ENCODE measurements around the gene UNC80. TPM values are rescaled to one million over a fixed set of nuclear protein-coding genes. Genes with fewer than 3 reads are reported as not detected.

UNC80 gene
- polyA plus RNA-seq, 1 donor (not counting 4 experiments of a cell fraction or from before 2014, with no cell fraction given), result 0.13 TPM

- Histone ChIP-seq H3K4me1 (ENCODE audit: control insufficient read depth, extremely low read depth, insufficient read depth, low read length) (peaks cover 4% of the 10 kb centered on the region), H3K9me3 (ENCODE audit: control insufficient read depth, low read depth, low read length) (no peaks in the 10 kb centered on the region), H4K20me1 (ENCODE audit: control insufficient read depth, extremely low read depth, insufficient read depth, low read length) (no peaks in the 10 kb centered on the region), H3K27ac (ENCODE audit: control insufficient read depth, insufficient read depth, low read length) (no peak overlapping the region), H3K4me2 (ENCODE audit: control insufficient read depth, extremely low read depth, insufficient read depth, low read depth, low read length) (no peak overlapping the region), H2AFZ (ENCODE audit: control insufficient read depth, low read length) (no peak overlapping the region), H3K4me3 (ENCODE audit: control insufficient read depth in 2 of 3, extremely low read depth in 1 of 3, insufficient read depth in 2 of 3, low read depth in 1 of 3, low read length in 3 of 3) (no peak overlapping the region), H3K79me2 (ENCODE audit: control insufficient read depth, insufficient read depth, low read length) (no peaks in the 10 kb centered on the region), H3K36me3 (ENCODE audit: control insufficient read depth in 2 of 2, extremely low read depth in 1 of 2, insufficient read depth in 2 of 2, low read length in 2 of 2) (no peaks in the 10 kb centered on the region), H3K9me1 (ENCODE audit: control insufficient read depth, extremely low read depth, insufficient read depth, low read length) (no peaks in the 10 kb centered on the region), H3K27me3 (ENCODE audit: control insufficient read depth, extremely low read depth, insufficient read depth, low read length) (no peaks in the 10 kb centered on the region), H3K9ac (ENCODE audit: control insufficient read depth, extremely low read depth, insufficient read depth, low read length) (no peak overlapping the region)
- DNase-seq (ENCODE audit: low read depth, low spot score) (peak; percentile 23), FAIRE-seq (no peak)
- dilution Hi-C loops (cut with MboI; ENCODE audit: extremely low pct_ligation_motif_present, low sequenced_read_pairs), result no loop called here
- TF ChIP-seq, protein P1, sequence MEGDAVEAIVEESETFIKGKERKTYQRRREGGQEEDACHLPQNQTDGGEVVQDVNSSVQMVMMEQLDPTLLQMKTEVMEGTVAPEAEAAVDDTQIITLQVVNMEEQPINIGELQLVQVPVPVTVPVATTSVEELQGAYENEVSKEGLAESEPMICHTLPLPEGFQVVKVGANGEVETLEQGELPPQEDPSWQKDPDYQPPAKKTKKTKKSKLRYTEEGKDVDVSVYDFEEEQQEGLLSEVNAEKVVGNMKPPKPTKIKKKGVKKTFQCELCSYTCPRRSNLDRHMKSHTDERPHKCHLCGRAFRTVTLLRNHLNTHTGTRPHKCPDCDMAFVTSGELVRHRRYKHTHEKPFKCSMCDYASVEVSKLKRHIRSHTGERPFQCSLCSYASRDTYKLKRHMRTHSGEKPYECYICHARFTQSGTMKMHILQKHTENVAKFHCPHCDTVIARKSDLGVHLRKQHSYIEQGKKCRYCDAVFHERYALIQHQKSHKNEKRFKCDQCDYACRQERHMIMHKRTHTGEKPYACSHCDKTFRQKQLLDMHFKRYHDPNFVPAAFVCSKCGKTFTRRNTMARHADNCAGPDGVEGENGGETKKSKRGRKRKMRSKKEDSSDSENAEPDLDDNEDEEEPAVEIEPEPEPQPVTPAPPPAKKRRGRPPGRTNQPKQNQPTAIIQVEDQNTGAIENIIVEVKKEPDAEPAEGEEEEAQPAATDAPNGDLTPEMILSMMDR (optimal IDR thresholded peaks at IDR 0.05 in 1 of 3, IDR thresholded peaks at IDR 0.05 in 1 of 3, conservative IDR thresholded peaks at IDR 0.05 in 1 of 3; ENCODE audit: extremely low read depth in 1 of 3, insufficient read depth in 2 of 3, low read length in 3 of 3), result no peak
- no peak for TF ChIP-seq EZH2 (IDR thresholded peaks at IDR 0.05; ENCODE audit: low read length)
Measured at GRCh38 chr2:209974576-209974975, 202.9 kb downstream of the UNC80 start.

DNA sequence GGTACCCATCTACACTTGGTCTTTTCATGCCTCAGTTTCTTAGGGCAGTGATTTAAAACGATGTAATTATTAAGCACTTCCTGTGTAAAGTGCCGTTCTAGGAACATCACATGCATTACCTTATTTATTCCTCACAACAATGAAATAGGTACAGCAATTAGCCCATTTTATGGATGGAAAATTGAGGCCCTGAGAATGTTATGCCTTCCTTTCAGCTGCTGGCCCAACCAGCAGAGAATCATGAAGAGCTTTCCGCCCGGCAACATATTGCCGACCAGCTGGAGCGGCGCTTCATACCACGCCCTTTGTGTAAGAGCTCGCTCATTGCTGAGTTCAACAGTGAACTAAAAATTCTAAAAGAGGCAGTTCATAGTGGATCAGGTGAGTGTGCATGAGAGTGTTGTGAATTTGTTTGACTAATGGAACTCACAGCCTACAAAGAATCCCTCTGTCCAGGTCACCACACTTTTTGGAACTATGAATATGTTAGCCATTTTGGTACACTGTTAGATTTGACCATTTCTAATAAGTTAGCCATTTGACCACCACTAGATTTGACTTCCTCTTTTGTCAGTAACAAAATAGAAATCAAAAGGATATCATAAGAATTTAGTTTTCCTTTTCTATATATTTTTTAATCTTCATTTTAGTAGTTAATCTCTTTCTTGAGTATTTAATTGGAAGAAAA is 205.2 kb downstream of the UNC80 start:
- no peak for TF ChIP-seq EZH2 (IDR thresholded peaks at IDR 0.05; ENCODE audit: low read length)
- no peaks in the 10 kb centered on the region for H3K27me3 ChIP-seq (ENCODE audit: control insufficient read depth, extremely low read depth, insufficient read depth, low read length)
- H2AFZ ChIP-seq (ENCODE audit: control insufficient read depth, low read length), result no peak overlapping the region
- H3K9me1 ChIP-seq (ENCODE audit: control insufficient read depth, extremely low read depth, insufficient read depth, low read length), result no peaks in the 10 kb centered on the region
- no peak overlapping the region for H3K27ac ChIP-seq (ENCODE audit: control insufficient read depth, insufficient read depth, low read length)
- dilution Hi-C loops (cut with MboI; ENCODE audit: extremely low pct_ligation_motif_present, low sequenced_read_pairs), result no loop called here
- H3K36me3 ChIP-seq (ENCODE audit: control insufficient read depth in 2 of 2, extremely low read depth in 1 of 2, insufficient read depth in 2 of 2, low read length in 2 of 2), result no peaks in the 10 kb centered on the region
- H3K9me3 ChIP-seq (ENCODE audit: control insufficient read depth, low read depth, low read length), result no peaks in the 10 kb centered on the region
- peaks cover 4% of the 10 kb centered on the region for H3K4me1 ChIP-seq (ENCODE audit: control insufficient read depth, extremely low read depth, insufficient read depth, low read length)
- H3K4me2 ChIP-seq (ENCODE audit: control insufficient read depth, extremely low read depth, insufficient read depth, low read depth, low read length), result no peak overlapping the region
- FAIRE-seq (no peak), DNase-seq (ENCODE audit: low read depth, low spot score) (no peak)
- no peak overlapping the region for H3K4me3 ChIP-seq (ENCODE audit: control insufficient read depth in 2 of 3, extremely low read depth in 1 of 3, insufficient read depth in 2 of 3, low read depth in 1 of 3, low read length in 3 of 3)
- no peak overlapping the region for H3K9ac ChIP-seq (ENCODE audit: control insufficient read depth, extremely low read depth, insufficient read depth, low read length)
- no peaks in the 10 kb centered on the region for H4K20me1 ChIP-seq (ENCODE audit: control insufficient read depth, extremely low read depth, insufficient read depth, low read length)
- no peaks in the 10 kb centered on the region for H3K79me2 ChIP-seq (ENCODE audit: control insufficient read depth, insufficient read depth, low read length)

Measured in keratinocyte (primary cell).